Natural killer cell (primary cell): ENCODE results near the gene COL5A1. TPM values are rescaled to one million over a fixed set of nuclear protein-coding genes. Genes with fewer than 3 reads are reported as not detected.
A peak's percentile ranks its signal among the peaks of the same experiment; 100 is the strongest.

ENCODE experiments used
- ATAC-seq, 3 donors: fragments of 150-1000 bp in 2 of 3; fragments of 200-7000 bp in 1 of 3; cut with Tn5 transposase; 1 replicate in 1 of 3; 2 replicates in 2 of 3; pipeline ENCODE4 v1.10.0; 2021; ENCODE audit warnings: mild to moderate bottlenecking in 2 of 3, moderate library complexity in 2 of 3
- DNase-seq, 2 donors: peaks; one replicate each; pipeline versions ENCODE4 v3.0.0 to v3.0.0-alpha.2; 2013 to 2021; ENCODE audit warnings: mixed read lengths in 1 of 2
- H3K27ac ChIP-seq: one replicate; pipeline ENCODE4 v1.5.1; 2013; ENCODE audit warnings: mild to moderate bottlenecking, low read length
- H3K27me3 ChIP-seq: one replicate; pipeline ENCODE4 v1.6.1; 2013; ENCODE audit warnings: low read length; ENCODE audit not compliant: control insufficient read depth, insufficient read depth
- H3K36me3 ChIP-seq: one replicate; pipeline ENCODE4 v1.6.1; 2013; ENCODE audit warnings: low read length; ENCODE audit not compliant: control insufficient read depth, insufficient read depth
- H3K4me1 ChIP-seq: one replicate; pipeline ENCODE4 v1.6.1; 2013; ENCODE audit warnings: low read length; ENCODE audit not compliant: control insufficient read depth, insufficient read depth
- H3K4me3 ChIP-seq: one replicate; pipeline ENCODE4 v1.5.1; 2013; ENCODE audit warnings: low read length
- H3K9me3 ChIP-seq: one replicate; pipeline ENCODE4 v1.6.1; 2013; ENCODE audit warnings: low read length; ENCODE audit not compliant: control insufficient read depth, insufficient read depth
- H3K27ac Mint-ChIP-seq, 2 donors: one replicate each; pipeline ENCODE4 v1.8.0; 2022; ENCODE audit warnings: mild to moderate bottlenecking in 2 of 2, mixed read lengths in 2 of 2, moderate library complexity in 1 of 2
- H3K27me3 Mint-ChIP-seq, 2 donors: one replicate each; pipeline ENCODE4 v1.8.0; 2022; ENCODE audit warnings: low read depth in 2 of 2, mixed read lengths in 2 of 2
- H3K36me3 Mint-ChIP-seq: one replicate; pipeline ENCODE4 v1.8.0; 2022; ENCODE audit warnings: mixed read lengths
- H3K4me1 Mint-ChIP-seq, 2 donors: one replicate each; pipeline ENCODE4 v1.8.0; 2022; ENCODE audit warnings: mixed read lengths in 2 of 2
- H3K4me3 Mint-ChIP-seq: one replicate; pipeline ENCODE4 v1.8.0; 2022; ENCODE audit warnings: mild to moderate bottlenecking, moderate library complexity, mixed read lengths
- H3K9me3 Mint-ChIP-seq, 2 donors: one replicate each; pipeline ENCODE4 v1.8.0; 2022; ENCODE audit warnings: mixed read lengths in 2 of 2
- WGBS: methylation state at CpG from one replicate; pipeline ENCODE4 v1.1.7; 2013; ENCODE audit warnings: missing lambda C conversion rate; ENCODE audit not compliant: insufficient coverage; 5-methylcytosine and 5-hydroxymethylcytosine counted together
- intact Hi-C: fragments of 100-400 bp; cut with micrococcal nuclease; formaldehyde crosslinking; loops from one replicate; pipeline ENCODE4 v1.14.2; 2022
- total RNA-seq, 4 donors: library from RNA; stranded (reverse); fragments of 120-200 nt in 1 of 4; gene quantifications; one replicate each; pipeline versions ENCODE4 v1.2.3 to v1.2.4, GENCODE V29; 2013 to 2022
- TF ChIP-seq, protein P1 (sequence below): fragments of 200-600 bp; IDR thresholded peaks from one replicate; pipeline ENCODE4 v1.8.0; 2022; ENCODE audit warnings: antibody characterized with exemption

Gene COL5A1
- total RNA-seq, 3 donors from 2014 or later (not counting 1 experiment from before 2014, with no cell fraction given), result 0.11 to 0.28 (median 0.23) TPM

DNA sequence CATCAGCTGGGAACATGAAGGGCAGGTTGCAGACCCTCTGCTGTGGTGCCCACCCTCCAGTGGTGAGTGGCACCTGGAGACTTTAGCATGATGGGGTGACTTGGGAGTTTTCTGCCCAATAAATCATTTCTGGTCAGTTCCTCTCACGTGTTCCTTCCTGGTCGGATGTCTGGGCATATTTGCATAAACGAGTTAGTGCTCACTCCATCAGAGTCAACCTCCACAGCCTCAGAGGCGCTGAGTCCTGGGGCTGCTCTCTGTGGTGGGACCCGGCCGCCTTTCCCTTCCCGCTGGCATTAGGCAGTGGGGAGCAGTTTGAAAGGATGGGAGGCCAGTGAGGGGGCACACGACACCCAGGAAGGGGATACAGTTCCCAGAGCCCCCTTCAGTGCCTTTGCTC lies 125.0 kb downstream of the COL5A1 start:
- Mint-ChIP-seq H3K9me3 (no peaks in the 10 kb centered on the region), H3K27me3 (peaks cover 0 to 2% of the 10 kb centered on the region in 2 donors), H3K4me3 (no peak overlapping the region), H3K36me3 (no peaks in the 10 kb centered on the region), H3K4me1 (peaks cover 31 to 35% of the 10 kb centered on the region in 2 donors), H3K27ac (no peak overlapping the region)
- TF ChIP-seq, protein P1, sequence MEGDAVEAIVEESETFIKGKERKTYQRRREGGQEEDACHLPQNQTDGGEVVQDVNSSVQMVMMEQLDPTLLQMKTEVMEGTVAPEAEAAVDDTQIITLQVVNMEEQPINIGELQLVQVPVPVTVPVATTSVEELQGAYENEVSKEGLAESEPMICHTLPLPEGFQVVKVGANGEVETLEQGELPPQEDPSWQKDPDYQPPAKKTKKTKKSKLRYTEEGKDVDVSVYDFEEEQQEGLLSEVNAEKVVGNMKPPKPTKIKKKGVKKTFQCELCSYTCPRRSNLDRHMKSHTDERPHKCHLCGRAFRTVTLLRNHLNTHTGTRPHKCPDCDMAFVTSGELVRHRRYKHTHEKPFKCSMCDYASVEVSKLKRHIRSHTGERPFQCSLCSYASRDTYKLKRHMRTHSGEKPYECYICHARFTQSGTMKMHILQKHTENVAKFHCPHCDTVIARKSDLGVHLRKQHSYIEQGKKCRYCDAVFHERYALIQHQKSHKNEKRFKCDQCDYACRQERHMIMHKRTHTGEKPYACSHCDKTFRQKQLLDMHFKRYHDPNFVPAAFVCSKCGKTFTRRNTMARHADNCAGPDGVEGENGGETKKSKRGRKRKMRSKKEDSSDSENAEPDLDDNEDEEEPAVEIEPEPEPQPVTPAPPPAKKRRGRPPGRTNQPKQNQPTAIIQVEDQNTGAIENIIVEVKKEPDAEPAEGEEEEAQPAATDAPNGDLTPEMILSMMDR, result no peak
- intact Hi-C loops, result no loop called here
- no peaks in the 10 kb centered on the region for H3K27me3 ChIP-seq
- WGBS, result 36% methylated on average over 8 of the region's 8 CpGs
- no peak for DNase-seq
- H3K4me1 ChIP-seq, result peaks cover 31% of the 10 kb centered on the region
- H3K9me3 ChIP-seq, result no peaks in the 10 kb centered on the region
- H3K36me3 ChIP-seq, result no peaks in the 10 kb centered on the region
- ATAC-seq, result no peak
- H3K4me3 ChIP-seq, result no peak overlapping the region
- H3K27ac ChIP-seq, result no peak overlapping the region

DNA sequence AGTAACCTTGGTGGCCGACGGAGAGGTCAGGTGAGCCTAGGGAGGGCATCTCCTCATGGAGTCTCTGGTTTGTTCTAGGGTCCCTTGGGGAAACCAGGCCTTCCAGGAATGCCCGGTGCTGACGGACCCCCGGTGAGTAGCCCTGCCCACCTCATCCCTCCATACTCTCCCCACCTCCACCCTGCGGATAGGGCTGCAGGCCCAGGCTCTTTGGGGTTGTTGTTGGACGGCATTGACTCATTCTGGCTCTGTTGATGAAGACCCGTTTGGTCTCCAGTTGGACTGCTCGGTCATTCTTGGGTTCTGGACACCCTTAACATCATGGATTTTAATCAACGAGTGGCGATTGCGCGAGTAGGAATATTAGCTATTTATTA lies 126.7 kb downstream of the COL5A1 start:
- Histone ChIP-seq H3K9me3 (no peaks in the 10 kb centered on the region), H3K27ac (no peak overlapping the region), H3K4me3 (no peak overlapping the region), H3K4me1 (peaks cover 31% of the 10 kb centered on the region), H3K36me3 (no peaks in the 10 kb centered on the region), H3K27me3 (no peaks in the 10 kb centered on the region)
- H3K36me3 Mint-ChIP-seq, result no peaks in the 10 kb centered on the region
- TF ChIP-seq, protein P1, result no peak
- DNase-seq (no peak), ATAC-seq (no peak)
- peak overlapping the region; percentile 29 to 59 for H3K27ac Mint-ChIP-seq
- H3K9me3 Mint-ChIP-seq, result no peaks in the 10 kb centered on the region
- WGBS, result 88% methylated on average over 13 of the region's 13 CpGs
- peaks cover 31 to 35% of the 10 kb centered on the region in 2 donors for H3K4me1 Mint-ChIP-seq
- intact Hi-C loops, result no loop called here
- H3K4me3 Mint-ChIP-seq, result peak overlapping the region; percentile 67
- H3K27me3 Mint-ChIP-seq, result no peaks in the 10 kb centered on the region

DNA sequence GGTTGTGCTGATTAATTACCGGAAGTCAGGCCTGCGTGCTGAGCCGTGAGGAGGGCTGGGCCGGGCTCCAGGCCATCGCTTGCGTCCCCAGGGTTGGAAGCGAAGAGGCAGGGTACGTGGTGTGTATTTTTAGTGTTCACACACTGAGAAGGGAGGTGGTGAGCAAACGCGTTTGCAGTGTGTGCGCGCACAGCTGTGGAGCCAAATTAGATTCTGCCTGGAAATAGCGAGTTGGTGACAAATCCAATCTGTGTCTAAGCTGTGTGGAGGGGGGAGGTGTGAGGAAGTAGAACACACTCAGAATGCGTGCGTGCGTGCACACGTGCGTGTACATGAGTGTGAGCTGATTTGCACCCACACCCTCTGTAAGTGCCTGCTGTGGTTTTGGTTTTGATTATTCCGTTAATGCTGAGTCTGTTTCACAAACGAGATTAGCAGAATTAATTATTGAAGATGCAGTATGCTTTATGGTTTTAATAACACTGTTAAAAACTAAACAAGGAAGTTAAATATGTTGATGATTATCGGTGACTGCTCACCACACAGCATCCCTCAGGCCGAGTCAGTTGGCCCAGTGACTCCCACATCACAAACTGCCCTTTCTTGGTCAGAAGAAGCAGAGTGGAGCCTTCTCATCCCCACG lies 127.2 kb downstream of the COL5A1 start:
- no peaks in the 10 kb centered on the region for H3K36me3 Mint-ChIP-seq
- DNase-seq (no peak), ATAC-seq (peak in 1 of 3 donors; percentile 36)
- no peaks in the 10 kb centered on the region for H3K27me3 Mint-ChIP-seq
- no peaks in the 10 kb centered on the region for H3K9me3 Mint-ChIP-seq
- Histone ChIP-seq H3K27me3 (no peaks in the 10 kb centered on the region), H3K27ac (no peak overlapping the region), H3K4me1 (peaks cover 31% of the 10 kb centered on the region), H3K36me3 (no peaks in the 10 kb centered on the region), H3K4me3 (no peak overlapping the region), H3K9me3 (no peaks in the 10 kb centered on the region)
- TF ChIP-seq, protein P1, result no peak
- peak overlapping the region; percentile 29 to 59 for H3K27ac Mint-ChIP-seq
- H3K4me3 Mint-ChIP-seq, result peak overlapping the region; percentile 67
- peaks cover 31 to 35% of the 10 kb centered on the region in 2 donors for H3K4me1 Mint-ChIP-seq
- intact Hi-C loops, result no loop called here
- WGBS, result 45% methylated on average over 23 of the region's 23 CpGs
